ENCODE data around the gene CXCL13.

DNA sequence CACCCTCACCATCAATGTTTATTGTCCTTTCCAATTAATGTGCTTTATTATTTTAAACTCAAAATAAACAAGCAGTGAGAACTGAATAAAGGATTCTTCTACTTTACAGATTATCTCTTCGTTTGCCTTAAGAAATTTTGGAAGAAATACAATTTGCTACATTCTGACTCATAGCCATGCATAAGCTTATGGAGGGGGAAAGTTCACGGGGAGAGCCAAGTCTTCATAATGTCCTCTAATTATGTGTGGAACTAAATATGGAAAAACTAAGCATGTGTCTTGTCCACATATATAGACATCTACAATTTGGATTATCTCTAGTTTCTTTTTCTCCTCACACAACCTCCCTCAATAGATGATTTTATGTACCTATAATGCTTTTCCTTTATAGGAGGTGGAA, 17.5 kb downstream of the CXCL13 start:
- TF ChIP-seq, protein P1, sequence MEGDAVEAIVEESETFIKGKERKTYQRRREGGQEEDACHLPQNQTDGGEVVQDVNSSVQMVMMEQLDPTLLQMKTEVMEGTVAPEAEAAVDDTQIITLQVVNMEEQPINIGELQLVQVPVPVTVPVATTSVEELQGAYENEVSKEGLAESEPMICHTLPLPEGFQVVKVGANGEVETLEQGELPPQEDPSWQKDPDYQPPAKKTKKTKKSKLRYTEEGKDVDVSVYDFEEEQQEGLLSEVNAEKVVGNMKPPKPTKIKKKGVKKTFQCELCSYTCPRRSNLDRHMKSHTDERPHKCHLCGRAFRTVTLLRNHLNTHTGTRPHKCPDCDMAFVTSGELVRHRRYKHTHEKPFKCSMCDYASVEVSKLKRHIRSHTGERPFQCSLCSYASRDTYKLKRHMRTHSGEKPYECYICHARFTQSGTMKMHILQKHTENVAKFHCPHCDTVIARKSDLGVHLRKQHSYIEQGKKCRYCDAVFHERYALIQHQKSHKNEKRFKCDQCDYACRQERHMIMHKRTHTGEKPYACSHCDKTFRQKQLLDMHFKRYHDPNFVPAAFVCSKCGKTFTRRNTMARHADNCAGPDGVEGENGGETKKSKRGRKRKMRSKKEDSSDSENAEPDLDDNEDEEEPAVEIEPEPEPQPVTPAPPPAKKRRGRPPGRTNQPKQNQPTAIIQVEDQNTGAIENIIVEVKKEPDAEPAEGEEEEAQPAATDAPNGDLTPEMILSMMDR (IDR thresholded peaks at IDR 0.05): no peak
- no peak for TF ChIP-seq POLR2A (IDR thresholded peaks at IDR 0.05)

All from transverse colon (tissue), 3 donors.